Prostate gland (tissue), 2 donors: ENCODE results near the gene SDC3.

Experiments
- POLR2A ChIP-seq: fragments of 450-650 bp; IDR thresholded peaks from one replicate; pipeline ENCODE4 v1.6.1; 2016; ENCODE audit warnings: antibody characterized with exemption, mild to moderate bottlenecking
- POLR2AphosphoS5 ChIP-seq: sonication (generic); formaldehyde crosslinking; IDR thresholded peaks from one replicate; pipeline ENCODE4 v1.6.1; 2017; ENCODE audit warnings: antibody characterized with exemption
- TF ChIP-seq, protein P1 (sequence below), 4 experiments: fragments of 200-600 bp in 2 of 4; fragments of 450-650 bp in 2 of 4; sonication (generic) in 2 of 4; IDR thresholded peaks; 1 replicate in 3 of 4; 2 replicates in 1 of 4; pipeline ENCODE4 v1.5.1; 2016 to 2019; ENCODE audit warnings: antibody characterized with exemption in 4 of 4, mild to moderate bottlenecking in 2 of 4, moderate library complexity in 2 of 4

DNA sequence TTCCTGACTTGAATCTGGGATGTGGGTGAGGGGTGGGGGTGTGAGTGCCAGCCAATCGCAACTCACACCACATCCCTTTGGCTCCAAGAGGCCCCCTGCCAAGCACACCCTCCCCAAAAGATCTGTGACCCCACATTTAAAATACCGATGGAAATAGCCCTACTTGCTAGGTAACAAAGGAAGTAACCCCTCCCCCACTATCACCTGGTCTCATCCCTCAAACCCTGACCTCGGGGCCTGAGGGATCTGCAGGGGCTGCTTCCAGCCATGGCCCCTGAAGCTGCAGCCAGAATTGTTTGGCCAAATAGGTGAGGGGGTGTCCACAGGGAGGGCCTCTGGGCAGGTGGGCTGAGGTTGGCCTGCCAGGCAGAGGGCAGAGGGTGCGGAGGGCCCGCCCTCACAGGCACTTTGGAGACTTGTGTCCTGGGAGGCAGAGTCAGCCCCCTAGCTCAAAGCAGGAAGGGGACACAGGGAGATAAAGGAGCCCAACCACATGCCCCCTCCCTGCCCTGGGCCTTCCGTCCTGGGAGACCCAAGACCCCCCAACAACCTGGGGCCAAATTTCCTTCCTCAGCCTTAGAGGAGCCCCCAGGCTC is 37.2 kb downstream of the SDC3 start:
- TF ChIP-seq, protein P1, sequence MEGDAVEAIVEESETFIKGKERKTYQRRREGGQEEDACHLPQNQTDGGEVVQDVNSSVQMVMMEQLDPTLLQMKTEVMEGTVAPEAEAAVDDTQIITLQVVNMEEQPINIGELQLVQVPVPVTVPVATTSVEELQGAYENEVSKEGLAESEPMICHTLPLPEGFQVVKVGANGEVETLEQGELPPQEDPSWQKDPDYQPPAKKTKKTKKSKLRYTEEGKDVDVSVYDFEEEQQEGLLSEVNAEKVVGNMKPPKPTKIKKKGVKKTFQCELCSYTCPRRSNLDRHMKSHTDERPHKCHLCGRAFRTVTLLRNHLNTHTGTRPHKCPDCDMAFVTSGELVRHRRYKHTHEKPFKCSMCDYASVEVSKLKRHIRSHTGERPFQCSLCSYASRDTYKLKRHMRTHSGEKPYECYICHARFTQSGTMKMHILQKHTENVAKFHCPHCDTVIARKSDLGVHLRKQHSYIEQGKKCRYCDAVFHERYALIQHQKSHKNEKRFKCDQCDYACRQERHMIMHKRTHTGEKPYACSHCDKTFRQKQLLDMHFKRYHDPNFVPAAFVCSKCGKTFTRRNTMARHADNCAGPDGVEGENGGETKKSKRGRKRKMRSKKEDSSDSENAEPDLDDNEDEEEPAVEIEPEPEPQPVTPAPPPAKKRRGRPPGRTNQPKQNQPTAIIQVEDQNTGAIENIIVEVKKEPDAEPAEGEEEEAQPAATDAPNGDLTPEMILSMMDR (IDR thresholded peaks at IDR 0.05): no peak
- TF ChIP-seq POLR2A (no peak), POLR2AphosphoS5 (no peak)
